Measurements from ENCODE around the gene SMAD6. TPM values are rescaled to one million over a fixed set of nuclear protein-coding genes. Genes with fewer than 3 reads are reported as not detected.

Gene SMAD6
- total RNA-seq, 1 donor from 2014 or later = 20.3 TPM

DNA sequence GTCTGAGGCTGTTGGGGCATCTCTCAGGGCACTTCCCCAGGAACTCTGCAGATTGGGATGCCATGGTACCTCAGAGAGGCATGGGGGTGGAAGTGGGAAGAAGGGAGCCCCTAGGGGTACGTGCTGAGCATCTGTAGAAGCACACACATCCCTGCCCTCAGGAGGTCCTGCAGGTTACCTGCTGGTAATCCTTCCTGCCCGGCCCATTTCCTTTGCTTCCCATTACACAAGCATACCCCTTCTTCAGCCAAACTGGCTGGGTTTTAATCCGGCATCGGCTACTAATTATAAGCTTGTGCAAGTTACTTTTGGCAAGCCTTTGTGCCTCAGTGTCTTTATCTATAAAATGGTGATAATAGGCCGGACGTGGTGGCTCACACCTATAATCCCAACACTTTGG, 3.1 kb upstream of the SMAD6 start:
- DNase-seq = no peak
- Histone ChIP-seq H3K9me3 (replicated peaks) (no peaks in the 10 kb centered on the region), H3K27me3 (ENCODE audit: low read depth) (no peaks in the 10 kb centered on the region), H3K36me3 (no peaks in the 10 kb centered on the region), H3K4me3 (no peak overlapping the region), H3K27ac (replicated peaks) (peak overlapping the region; percentile 66), H3K4me1 (peaks cover 43% of the 10 kb centered on the region)
- TF ChIP-seq, protein P1, sequence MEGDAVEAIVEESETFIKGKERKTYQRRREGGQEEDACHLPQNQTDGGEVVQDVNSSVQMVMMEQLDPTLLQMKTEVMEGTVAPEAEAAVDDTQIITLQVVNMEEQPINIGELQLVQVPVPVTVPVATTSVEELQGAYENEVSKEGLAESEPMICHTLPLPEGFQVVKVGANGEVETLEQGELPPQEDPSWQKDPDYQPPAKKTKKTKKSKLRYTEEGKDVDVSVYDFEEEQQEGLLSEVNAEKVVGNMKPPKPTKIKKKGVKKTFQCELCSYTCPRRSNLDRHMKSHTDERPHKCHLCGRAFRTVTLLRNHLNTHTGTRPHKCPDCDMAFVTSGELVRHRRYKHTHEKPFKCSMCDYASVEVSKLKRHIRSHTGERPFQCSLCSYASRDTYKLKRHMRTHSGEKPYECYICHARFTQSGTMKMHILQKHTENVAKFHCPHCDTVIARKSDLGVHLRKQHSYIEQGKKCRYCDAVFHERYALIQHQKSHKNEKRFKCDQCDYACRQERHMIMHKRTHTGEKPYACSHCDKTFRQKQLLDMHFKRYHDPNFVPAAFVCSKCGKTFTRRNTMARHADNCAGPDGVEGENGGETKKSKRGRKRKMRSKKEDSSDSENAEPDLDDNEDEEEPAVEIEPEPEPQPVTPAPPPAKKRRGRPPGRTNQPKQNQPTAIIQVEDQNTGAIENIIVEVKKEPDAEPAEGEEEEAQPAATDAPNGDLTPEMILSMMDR (IDR thresholded peaks at IDR 0.05; ENCODE audit: borderline replicate concordance) = no peak
- intact Hi-C loops (cut with micrococcal nuclease) = loop anchor here (5.0 kb wide), 1 partner anchor 82 kb away; no protein-coding TSS in a partner anchor

DNA sequence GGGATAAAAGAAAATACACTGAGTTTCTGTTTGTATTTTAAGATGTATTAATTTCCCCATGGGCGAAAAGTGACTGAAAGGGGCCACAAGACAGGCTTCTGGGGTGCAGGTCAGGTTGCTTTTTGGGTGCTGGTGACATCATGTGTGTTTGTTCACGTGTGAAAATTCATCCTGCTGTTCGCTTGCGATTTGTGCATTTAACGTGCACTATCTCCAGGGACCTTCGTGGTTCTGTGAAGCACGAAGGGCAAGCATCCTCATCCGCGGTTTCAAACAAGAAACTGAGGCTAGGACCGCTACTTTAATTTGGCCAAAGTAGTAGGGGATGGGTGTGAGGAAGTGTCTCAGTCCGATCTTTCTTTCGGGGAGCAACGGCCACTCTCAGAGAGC, 1.6 kb upstream of the SMAD6 start:
- TF ChIP-seq, protein P1 (IDR thresholded peaks at IDR 0.05; ENCODE audit: borderline replicate concordance) = no peak
- H3K4me1 ChIP-seq = peaks cover 57% of the 10 kb centered on the region
- intact Hi-C loops (cut with micrococcal nuclease) = loop anchor here (10.0 kb wide), 1 partner anchor 74 kb away; no protein-coding TSS in a partner anchor
- no peak for DNase-seq
- H3K27me3 ChIP-seq (ENCODE audit: low read depth) = no peaks in the 10 kb centered on the region
- H3K27ac ChIP-seq (replicated peaks) = peak overlapping the region; percentile 94
- no peaks in the 10 kb centered on the region for H3K9me3 ChIP-seq (replicated peaks)
- peak overlapping the region; percentile 81 for H3K4me3 ChIP-seq
- H3K36me3 ChIP-seq = no peaks in the 10 kb centered on the region

DNA sequence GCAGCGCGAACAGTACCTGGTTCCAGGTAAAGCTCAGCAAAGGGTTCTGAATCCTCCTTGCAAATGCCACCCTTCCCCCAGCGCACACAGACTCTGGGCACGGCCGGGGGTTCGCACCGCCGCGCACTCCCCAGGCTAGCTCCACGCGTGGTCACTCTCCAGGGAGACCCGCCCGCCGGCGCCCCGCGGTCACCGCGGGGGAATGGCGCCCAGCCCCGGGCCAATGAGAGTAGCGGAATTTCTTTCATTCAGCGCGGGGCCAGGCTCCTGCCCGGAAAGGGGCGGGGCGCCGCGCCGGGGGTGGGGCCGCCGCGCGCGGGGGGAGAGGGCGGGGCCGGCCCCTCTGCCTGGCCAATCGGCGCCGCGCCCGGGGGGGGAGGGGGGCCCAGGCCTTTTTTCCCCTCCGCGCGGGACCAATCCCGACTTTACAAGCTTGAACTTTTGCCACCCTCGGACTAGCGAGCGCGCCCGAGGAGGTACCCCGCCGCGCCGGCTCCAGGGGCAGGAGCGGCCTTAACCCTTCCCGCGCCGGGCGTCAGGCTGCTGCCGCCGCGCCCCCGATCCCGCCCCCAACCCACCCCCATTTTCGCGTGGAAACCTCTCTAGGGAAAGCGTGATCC, 1.1 kb upstream of the SMAD6 start:
- Histone ChIP-seq H3K9me3 (replicated peaks) (no peaks in the 10 kb centered on the region), H3K4me1 (peaks cover 62% of the 10 kb centered on the region), H3K36me3 (no peaks in the 10 kb centered on the region), H3K27me3 (ENCODE audit: low read depth) (no peaks in the 10 kb centered on the region), H3K27ac (replicated peaks) (peak overlapping the region; percentile 94), H3K4me3 (peak overlapping the region; percentile 81)
- intact Hi-C loops (cut with micrococcal nuclease) = loop anchor here (10.0 kb wide), 1 partner anchor 74 kb away; no protein-coding TSS in a partner anchor
- TF ChIP-seq, protein P1 (IDR thresholded peaks at IDR 0.05; ENCODE audit: borderline replicate concordance) = no peak
- DNase-seq = peak; percentile 97

DNA sequence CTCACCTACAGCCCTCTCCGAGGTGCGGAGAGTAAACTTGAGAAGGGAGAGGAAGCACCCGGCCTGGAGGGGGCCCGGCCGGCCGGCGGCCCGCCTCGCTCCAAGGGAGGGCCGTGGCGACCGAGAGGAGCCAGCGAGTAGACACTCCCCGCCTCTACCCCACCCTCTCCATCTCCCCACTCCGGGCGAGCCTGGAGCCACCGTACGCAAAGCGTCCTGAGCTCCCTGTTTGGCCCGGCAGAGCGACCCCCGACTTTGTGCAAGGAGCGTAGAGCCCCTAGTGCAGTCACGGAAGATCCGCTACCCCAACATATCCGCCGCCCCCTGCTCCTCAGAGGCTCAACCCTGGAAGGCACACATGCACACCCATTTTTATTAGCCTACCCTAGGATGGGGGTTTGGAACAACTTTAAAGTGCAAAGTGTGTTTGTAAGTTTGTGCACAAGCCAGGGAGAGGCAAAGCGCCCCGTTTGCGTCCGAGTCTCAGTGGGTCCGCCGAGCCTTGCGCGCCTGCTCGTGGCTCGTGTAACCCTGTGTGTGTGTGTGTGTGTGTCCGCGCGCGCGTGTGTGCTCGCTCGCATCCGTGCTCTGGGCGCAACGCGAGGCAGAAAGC, 508 bp upstream of the SMAD6 start:
- Histone ChIP-seq H3K4me1 (peaks cover 69% of the 10 kb centered on the region), H3K9me3 (replicated peaks) (no peaks in the 10 kb centered on the region), H3K4me3 (peak overlapping the region; percentile 81), H3K27me3 (ENCODE audit: low read depth) (no peaks in the 10 kb centered on the region), H3K36me3 (no peaks in the 10 kb centered on the region), H3K27ac (replicated peaks) (peak overlapping the region; percentile 94)
- TF ChIP-seq, protein P1 (IDR thresholded peaks at IDR 0.05; ENCODE audit: borderline replicate concordance) = no peak
- peak; percentile 58 for DNase-seq
- intact Hi-C loops (cut with micrococcal nuclease) = loop anchor here (10.0 kb wide), 1 partner anchor 73 kb away; no protein-coding TSS in a partner anchor

DNA sequence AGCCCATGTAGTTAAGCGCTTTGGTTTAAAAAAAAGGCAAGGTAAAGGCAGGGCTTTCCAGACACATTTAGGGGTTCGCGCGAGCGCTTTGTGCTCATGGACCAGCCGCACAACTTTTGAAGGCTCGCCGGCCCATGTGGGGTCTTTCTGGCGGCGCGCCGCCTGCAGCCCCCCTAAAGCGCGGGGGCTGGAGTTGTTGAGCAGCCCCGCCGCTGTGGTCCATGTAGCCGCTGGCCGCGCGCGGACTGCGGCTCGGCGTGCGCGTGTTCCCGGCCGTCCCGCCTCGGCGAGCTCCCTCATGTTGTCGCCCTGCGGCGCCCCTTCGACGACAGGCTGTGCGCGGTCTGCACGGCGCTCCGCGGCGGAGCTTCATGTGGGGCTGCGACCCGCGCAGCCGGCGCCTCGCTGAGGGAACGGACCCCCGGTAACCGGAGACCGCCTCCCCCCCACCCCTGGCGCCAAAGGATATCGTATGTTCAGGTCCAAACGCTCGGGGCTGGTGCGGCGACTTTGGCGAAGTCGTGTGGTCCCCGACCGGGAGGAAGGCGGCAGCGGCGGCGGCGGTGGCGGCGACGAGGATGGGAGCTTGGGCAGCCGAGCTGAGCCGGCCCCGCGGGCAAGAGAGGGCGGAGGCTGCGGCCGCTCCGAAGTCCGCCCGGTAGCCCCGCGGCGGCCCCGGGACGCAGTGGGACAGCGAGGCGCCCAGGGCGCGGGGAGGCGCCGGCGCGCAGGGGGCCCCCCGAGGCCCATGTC, 927 bp downstream of the SMAD6 start:
- no peaks in the 10 kb centered on the region for H3K36me3 ChIP-seq
- no peaks in the 10 kb centered on the region for H3K9me3 ChIP-seq (replicated peaks)
- peak overlapping the region; percentile 81 for H3K4me3 ChIP-seq
- no peaks in the 10 kb centered on the region for H3K27me3 ChIP-seq (ENCODE audit: low read depth)
- peak overlapping the region; percentile 94 for H3K27ac ChIP-seq (replicated peaks)
- peaks cover 80% of the 10 kb centered on the region for H3K4me1 ChIP-seq
- DNase-seq = peak; percentile 27
- intact Hi-C loops (cut with micrococcal nuclease) = loop anchor here (10.0 kb wide), 1 partner anchor 72 kb away; no protein-coding TSS in a partner anchor
- TF ChIP-seq, protein P1 (IDR thresholded peaks at IDR 0.05; ENCODE audit: borderline replicate concordance) = no peak
